Stimulated activated CD4-positive, alpha-beta T cell treated with anti-CD3 and anti-CD28 coated beads, Interleukin-1b, Interleukin-23, amount 100 ng/mL, for 24 hours (primary cell): ENCODE measurements around the gene LBR.
A peak's percentile ranks its signal among the peaks of the same experiment; 100 is the strongest.

Experiments
- DNase-seq, 4 experiments: peaks; one replicate each; pipeline ENCODE4 v3.0.0-alpha.2; 2020; ENCODE audit warnings: low read depth in 4 of 4, low spot score in 1 of 4

Gene LBR

DNA sequence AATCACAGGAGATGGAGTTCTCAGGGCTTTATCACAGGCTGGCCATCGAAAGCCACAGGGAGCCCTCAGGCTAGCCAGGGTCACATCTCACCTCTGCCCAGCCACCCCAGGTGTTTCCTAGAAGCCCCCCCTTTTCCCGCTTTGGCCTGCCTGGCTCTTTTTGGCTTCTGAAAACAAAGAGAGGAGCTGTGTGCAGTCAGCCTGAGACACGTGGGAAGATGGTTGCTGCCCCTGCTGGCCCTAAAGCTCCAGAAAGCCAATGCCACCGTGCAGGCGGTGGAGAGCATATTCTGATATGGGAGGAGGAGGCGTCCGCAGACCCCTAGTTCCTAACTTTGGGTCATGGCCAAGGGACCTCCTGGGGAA lies 18.7 kb upstream of the LBR start:
- no peak for DNase-seq

- DNase-seq = no peak
Observed at GRCh38 chr1:225445639-225446594, 18.1 kb upstream of the LBR start.

DNA sequence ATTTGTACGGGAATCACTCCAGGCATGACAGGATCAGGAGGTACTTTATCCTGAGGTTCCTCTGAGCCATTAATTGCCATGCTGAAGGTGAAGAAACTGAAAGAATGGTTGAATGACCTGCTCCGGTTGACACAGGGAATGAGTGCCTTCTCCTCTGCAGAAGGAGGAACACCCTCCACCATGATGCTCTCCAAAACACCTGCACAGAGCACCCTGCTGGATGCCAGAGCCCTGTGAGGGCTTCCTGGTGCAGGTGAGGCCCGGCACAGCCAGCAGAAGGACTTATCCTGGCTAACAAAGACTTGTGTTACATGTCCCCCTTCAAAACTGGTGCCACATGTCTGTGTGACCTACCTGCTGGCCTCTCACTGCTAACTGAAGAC lies 14.3 kb upstream of the LBR start:
- no peak for DNase-seq

DNA sequence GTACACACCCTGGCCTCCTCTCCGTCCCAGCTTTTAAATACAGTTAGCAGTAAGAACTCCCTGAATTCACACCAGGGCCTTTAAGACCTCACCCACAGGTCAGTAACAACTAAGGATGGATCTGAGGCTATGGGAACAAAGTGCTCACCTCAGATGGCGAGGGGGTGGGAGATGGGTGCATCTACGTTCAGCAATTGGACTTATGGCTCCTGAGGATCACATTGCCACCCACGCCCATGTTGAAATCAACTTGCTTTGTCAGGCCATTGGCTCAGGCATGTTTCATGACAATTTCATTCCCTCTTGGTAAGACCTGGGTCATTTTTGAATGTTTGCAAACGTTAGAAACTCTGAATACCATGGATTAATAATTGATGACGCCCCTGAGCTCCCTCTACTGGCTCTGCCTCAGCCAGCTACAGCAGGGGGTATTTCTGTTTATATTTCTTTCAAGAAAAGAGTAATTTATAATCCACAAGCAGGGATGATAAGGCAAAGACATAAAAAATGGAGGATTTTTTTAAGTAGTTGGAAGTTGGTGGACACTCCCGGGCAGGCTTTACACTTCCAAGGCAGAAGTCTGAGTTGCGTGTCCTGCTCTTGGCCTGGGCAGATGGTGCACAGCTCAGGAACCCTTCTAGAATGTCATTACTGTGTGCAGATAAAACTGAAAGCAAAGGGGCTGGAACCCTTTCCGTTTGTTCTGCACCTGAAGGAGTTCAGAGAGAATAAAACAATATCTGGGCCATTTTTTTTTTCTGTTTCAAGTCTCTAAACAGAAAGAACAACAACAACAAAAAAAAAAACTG lies 13.7 kb upstream of the LBR start:
- DNase-seq = no peak

GRCh38 chr1:225440380-225441221 lies 12.8 kb upstream of the LBR start:
- DNase-seq = no peak

DNA sequence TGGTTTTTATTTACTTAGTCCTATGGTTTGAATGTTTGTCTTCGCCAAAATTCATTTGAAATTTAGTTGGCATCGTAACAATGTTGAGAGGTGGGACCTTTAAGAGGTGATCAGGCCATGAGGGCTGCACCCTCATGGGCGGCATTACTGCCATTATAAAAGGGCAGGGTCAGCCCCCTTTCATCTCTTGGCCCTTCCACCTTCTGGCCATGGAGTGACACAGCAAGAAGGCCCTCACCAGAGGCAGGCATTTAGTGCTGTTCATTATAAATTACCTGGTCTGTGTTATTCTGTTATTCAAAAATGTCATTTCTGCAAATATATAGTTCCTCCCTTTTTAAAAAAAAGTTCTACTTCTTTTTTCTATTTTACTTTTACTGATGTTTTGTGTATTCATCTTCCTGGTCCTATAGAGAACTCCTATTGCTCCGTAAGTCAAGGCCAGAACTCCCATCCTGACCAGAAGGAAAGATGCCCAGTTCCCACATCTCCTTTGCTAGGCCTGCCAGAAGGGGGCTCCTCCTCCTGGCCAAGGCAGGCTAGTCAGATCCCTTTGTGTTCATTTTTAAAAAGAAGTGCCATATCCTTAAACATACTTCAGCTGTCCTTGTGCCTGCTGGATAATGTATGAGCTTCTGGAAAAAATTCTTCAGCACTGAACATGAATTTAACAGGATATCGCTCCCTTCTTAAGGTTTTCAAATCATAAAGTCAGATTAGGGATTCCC lies 10.0 kb upstream of the LBR start:
- no peak for DNase-seq

DNA sequence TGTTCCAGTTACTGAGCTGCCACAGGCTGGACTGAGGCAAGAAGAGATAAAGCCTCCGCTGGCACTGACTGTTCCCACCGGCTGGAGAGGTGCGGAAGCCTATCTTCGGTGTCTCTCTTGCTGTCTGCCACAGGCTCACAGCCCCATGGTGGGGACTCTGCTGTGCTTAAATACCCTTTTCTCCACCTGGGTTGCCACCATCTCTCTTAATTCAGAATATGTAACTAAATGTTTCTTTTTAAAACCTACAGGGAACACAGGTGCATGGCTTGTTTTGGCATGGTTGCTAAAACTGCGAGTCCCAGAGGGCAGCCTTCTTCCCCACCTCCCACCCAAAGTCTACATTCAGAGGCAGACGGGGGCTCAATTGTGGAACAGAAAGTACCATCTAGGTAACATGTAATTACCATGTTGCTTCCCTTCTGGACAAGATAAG lies 8.1 kb upstream of the LBR start:
- DNase-seq = no peak

DNA sequence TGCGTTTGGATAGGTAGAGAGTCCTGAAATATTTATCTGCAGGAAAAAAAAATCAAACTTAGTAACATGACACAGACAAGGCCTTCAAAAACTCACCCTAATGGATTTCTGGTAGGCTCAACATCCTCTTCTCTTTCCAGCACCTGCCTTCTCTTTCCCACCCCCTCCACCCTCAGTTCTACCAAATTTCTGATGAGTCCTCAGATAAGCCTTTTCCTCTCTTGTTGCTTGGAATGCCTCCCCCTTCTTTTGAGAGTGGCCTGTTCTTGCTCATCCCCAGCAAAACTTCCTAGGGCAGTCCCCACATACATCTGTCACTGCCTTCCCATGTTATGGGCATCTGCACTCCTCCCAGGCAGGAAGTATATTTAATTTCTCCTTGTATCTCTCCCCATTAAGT lies 7.6 kb upstream of the LBR start:
- no peak for DNase-seq

DNA sequence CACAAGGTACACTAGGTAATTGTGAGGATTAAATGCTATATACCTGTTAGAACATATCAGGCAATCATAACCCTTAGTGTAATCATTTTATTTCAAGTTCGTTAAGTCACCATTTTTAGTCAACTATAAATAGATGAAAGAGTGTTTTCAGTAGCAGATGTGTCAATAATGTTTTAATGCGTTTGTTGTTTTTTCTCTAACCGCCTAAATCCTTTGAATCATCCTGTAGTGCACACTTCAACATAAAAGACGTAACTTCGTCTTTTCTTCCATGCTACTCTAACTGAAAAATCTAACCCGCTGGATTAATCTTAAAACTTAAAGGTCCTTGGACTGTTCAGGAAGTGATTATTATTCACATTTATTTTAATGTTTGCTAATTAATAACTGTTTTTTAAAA lies 7.2 kb upstream of the LBR start:
- no peak for DNase-seq

GRCh38 chr1:225434046-225434445 lies 6.2 kb upstream of the LBR start:
- DNase-seq = no peak

- no peak for DNase-seq
Observed at GRCh38 chr1:225431081-225431863, 3.4 kb upstream of the LBR start.

GRCh38 chr1:225430301-225430700 lies 2.5 kb upstream of the LBR start:
- no peak for DNase-seq

- no peak for DNase-seq
Observed at GRCh38 chr1:225428881-225429455, 1.1 kb upstream of the LBR start.

GRCh38 chr1:225428068-225428880 lies 436 bp upstream of the LBR start:
- peak; percentile 72 to 89 (median 80) for DNase-seq

- peak in 1 of 4 experiments; percentile 12 for DNase-seq
Observed at GRCh38 chr1:225426395-225427234, 1.2 kb downstream of the LBR start.

GRCh38 chr1:225425201-225425786 lies 2.5 kb downstream of the LBR start:
- DNase-seq = no peak

GRCh38 chr1:225424562-225425200 lies 3.2 kb downstream of the LBR start:
- no peak for DNase-seq
